PFSK-1 (cell line): ENCODE measurements around the gene PTTG1IP.

Experiments
- POLR2AphosphoS5 ChIP-seq: IDR thresholded peaks from 2 replicates; pipeline ENCODE4 v1.6.1; 2012; ENCODE audit warnings: low read depth, mild to moderate bottlenecking, control low read depth, low read length, moderate library complexity
- SIN3A ChIP-seq: IDR thresholded peaks from 2 replicates; pipeline ENCODE4 v1.6.1; 2012; ENCODE audit warnings: mild to moderate bottlenecking, low read length, moderate library complexity, borderline replicate concordance; ENCODE audit not compliant: insufficient read depth

GRCh38 chr21:44854391-44854663 is 19.2 kb downstream of the PTTG1IP start:
- TF ChIP-seq SIN3A (no peak), POLR2AphosphoS5 (no peak)
